GM08714 (cell line): Measurements from ENCODE around the gene SPON2.
"Not testable (repeated sequence)": the region's sequence is repeated elsewhere in the genome, so short reads cannot be mapped to it uniquely, and the experiment has no call there.

Experiments
- H3K4me3 ChIP-seq: fragments of 200-500 bp; sonication (Bioruptor generic); 2 replicates; pipeline ENCODE4 v1.5.1; 2014; ENCODE audit warnings: mild to moderate bottlenecking, low read length, inconsistent platforms
- ZNF274 ChIP-seq: IDR thresholded peaks from 2 replicates; pipeline ENCODE4 v1.6.1; 2012; ENCODE audit warnings: mild to moderate bottlenecking, low read depth, low read length

The SPON2 gene

GRCh38 chr4:1136048-1136447, 36.3 kb downstream of the SPON2 start:
- H3K4me3 ChIP-seq, result no peak overlapping the region
- no peak for TF ChIP-seq ZNF274

GRCh38 chr4:1133033-1133432, 39.4 kb downstream of the SPON2 start:
- no peak overlapping the region for H3K4me3 ChIP-seq
- TF ChIP-seq ZNF274, result no peak

- H3K4me3 ChIP-seq, result no peak overlapping the region
- TF ChIP-seq ZNF274, result no peak
These were observed 41.8 kb downstream of the SPON2 start for GRCh38 chr4:1130316-1131186.

GRCh38 chr4:1126506-1126905, 45.9 kb downstream of the SPON2 start:
- no peak overlapping the region for H3K4me3 ChIP-seq
- TF ChIP-seq ZNF274, result no peak

- not testable (repeated sequence) for H3K4me3 ChIP-seq
These were observed 46.9 kb downstream of the SPON2 start for GRCh38 chr4:1125466-1125865.

- no peak for TF ChIP-seq ZNF274
- no peak overlapping the region for H3K4me3 ChIP-seq
These were observed 47.6 kb downstream of the SPON2 start for GRCh38 chr4:1124818-1125217.

- no peak overlapping the region for H3K4me3 ChIP-seq
- no peak for TF ChIP-seq ZNF274
These were observed 49.9 kb downstream of the SPON2 start for GRCh38 chr4:1122505-1122904.
